ENCODE results near the gene TNS3. TPM values are rescaled to one million over a fixed set of nuclear protein-coding genes. Genes with fewer than 3 reads are reported as not detected.

The TNS3 gene
- total RNA-seq, 1 donor from 2014 or later: 92.9 TPM

GRCh38 chr7:47502240-47502877, 79.6 kb downstream of the TNS3 start:
- Histone ChIP-seq H3K9ac (ENCODE audit: low read length) (peak overlapping the region; percentile 55), H3K4me3 (ENCODE audit: insufficient read depth, low read depth, low read length) (no peak overlapping the region), H3K36me3 (ENCODE audit: insufficient read depth, low read length) (peaks cover 2% of the 10 kb centered on the region), H3K4me1 (ENCODE audit: insufficient read depth, low read length) (peaks cover 44% of the 10 kb centered on the region), H2AFZ (ENCODE audit: low read depth, low read length) (no peak overlapping the region), H3K4me2 (ENCODE audit: low read length) (peak overlapping the region; percentile 64), H3K79me2 (ENCODE audit: insufficient read depth, low read length) (peaks cover 68% of the 10 kb centered on the region), H3K27ac (ENCODE audit: low read depth, low read length) (peak overlapping the region; percentile 67), H3K27me3 (ENCODE audit: insufficient read depth, low read length) (no peaks in the 10 kb centered on the region), H4K20me1 (ENCODE audit: insufficient read depth, low read length) (peaks cover 20% of the 10 kb centered on the region), H3K9me3 (ENCODE audit: insufficient read depth, low read depth, low read length) (no peaks in the 10 kb centered on the region)
- FAIRE-seq (no peak), DNase-seq (ENCODE audit: low read depth) (no peak)
- Mint-ChIP-seq H3K27ac (ENCODE audit: unreplicated experiment) (peak overlapping the region; percentile 97), H3K4me1 (ENCODE audit: low read depth, unreplicated experiment) (peaks cover 87% of the 10 kb centered on the region), H3K36me3 (ENCODE audit: low read depth, unreplicated experiment) (peaks cover 13% of the 10 kb centered on the region), H3K27me3 (ENCODE audit: low read depth, unreplicated experiment) (no peaks in the 10 kb centered on the region), H3K9me3 (ENCODE audit: unreplicated experiment) (no peaks in the 10 kb centered on the region), H3K4me3 (ENCODE audit: unreplicated experiment) (peak overlapping the region; percentile 71)
- TF ChIP-seq EZH2 (IDR thresholded peaks at IDR 0.05; ENCODE audit: insufficient read depth, low read length) (no peak), CTCF (IDR thresholded peaks at IDR 0.05; ENCODE audit: insufficient read depth, low read depth, low read length) (no peak)

GRCh38 chr7:47501406-47501805, 80.5 kb downstream of the TNS3 start:
- peak overlapping the region; percentile 64 for H3K4me2 ChIP-seq (ENCODE audit: low read length)
- H3K36me3 ChIP-seq (ENCODE audit: insufficient read depth, low read length): peaks cover 2% of the 10 kb centered on the region
- Mint-ChIP-seq H3K36me3 (ENCODE audit: low read depth, unreplicated experiment) (peaks cover 13% of the 10 kb centered on the region), H3K4me1 (ENCODE audit: low read depth, unreplicated experiment) (peaks cover 85% of the 10 kb centered on the region), H3K4me3 (ENCODE audit: unreplicated experiment) (peak overlapping the region; percentile 71), H3K27ac (ENCODE audit: unreplicated experiment) (peak overlapping the region; percentile 97), H3K27me3 (ENCODE audit: low read depth, unreplicated experiment) (no peaks in the 10 kb centered on the region), H3K9me3 (ENCODE audit: unreplicated experiment) (no peaks in the 10 kb centered on the region)
- H3K4me1 ChIP-seq (ENCODE audit: insufficient read depth, low read length): peaks cover 36% of the 10 kb centered on the region
- peak overlapping the region; percentile 13 for H2AFZ ChIP-seq (ENCODE audit: low read depth, low read length)
- H3K79me2 ChIP-seq (ENCODE audit: insufficient read depth, low read length): peaks cover 71% of the 10 kb centered on the region
- no peaks in the 10 kb centered on the region for H3K9me3 ChIP-seq (ENCODE audit: insufficient read depth, low read depth, low read length)
- H3K27ac ChIP-seq (ENCODE audit: low read depth, low read length): peak overlapping the region; percentile 67
- TF ChIP-seq EZH2 (IDR thresholded peaks at IDR 0.05; ENCODE audit: insufficient read depth, low read length): no peak
- TF ChIP-seq CTCF (IDR thresholded peaks at IDR 0.05; ENCODE audit: insufficient read depth, low read depth, low read length): no peak
- DNase-seq (ENCODE audit: low read depth): peak; percentile 91
- peak overlapping the region; percentile 55 for H3K9ac ChIP-seq (ENCODE audit: low read length)
- H4K20me1 ChIP-seq (ENCODE audit: insufficient read depth, low read length): peaks cover 20% of the 10 kb centered on the region
- no peak overlapping the region for H3K4me3 ChIP-seq (ENCODE audit: insufficient read depth, low read depth, low read length)
- FAIRE-seq: peak; percentile 70
- H3K27me3 ChIP-seq (ENCODE audit: insufficient read depth, low read length): no peaks in the 10 kb centered on the region

GRCh38 chr7:47500103-47500563, 81.8 kb downstream of the TNS3 start:
- FAIRE-seq (no peak), DNase-seq (ENCODE audit: low read depth) (no peak)
- Histone ChIP-seq H3K9me3 (ENCODE audit: insufficient read depth, low read depth, low read length) (no peaks in the 10 kb centered on the region), H3K27me3 (ENCODE audit: insufficient read depth, low read length) (no peaks in the 10 kb centered on the region), H3K4me2 (ENCODE audit: low read length) (no peak overlapping the region), H3K9ac (ENCODE audit: low read length) (no peak overlapping the region), H3K36me3 (ENCODE audit: insufficient read depth, low read length) (peaks cover 2% of the 10 kb centered on the region), H3K27ac (ENCODE audit: low read depth, low read length) (no peak overlapping the region), H4K20me1 (ENCODE audit: insufficient read depth, low read length) (peaks cover 30% of the 10 kb centered on the region), H3K4me3 (ENCODE audit: insufficient read depth, low read depth, low read length) (no peak overlapping the region), H3K4me1 (ENCODE audit: insufficient read depth, low read length) (peaks cover 31% of the 10 kb centered on the region), H3K79me2 (ENCODE audit: insufficient read depth, low read length) (peaks cover 79% of the 10 kb centered on the region), H2AFZ (ENCODE audit: low read depth, low read length) (no peak overlapping the region)
- Mint-ChIP-seq H3K27me3 (ENCODE audit: low read depth, unreplicated experiment) (no peaks in the 10 kb centered on the region), H3K4me1 (ENCODE audit: low read depth, unreplicated experiment) (peaks cover 84% of the 10 kb centered on the region), H3K9me3 (ENCODE audit: unreplicated experiment) (no peaks in the 10 kb centered on the region), H3K36me3 (ENCODE audit: low read depth, unreplicated experiment) (peaks cover 11% of the 10 kb centered on the region), H3K4me3 (ENCODE audit: unreplicated experiment) (peak overlapping the region; percentile 68), H3K27ac (ENCODE audit: unreplicated experiment) (peak overlapping the region; percentile 73)
- TF ChIP-seq CTCF (IDR thresholded peaks at IDR 0.05; ENCODE audit: insufficient read depth, low read depth, low read length): no peak
- TF ChIP-seq EZH2 (IDR thresholded peaks at IDR 0.05; ENCODE audit: insufficient read depth, low read length): no peak
